GM20431 (cell line): Measurements from ENCODE around the gene ZNF184.

ENCODE experiments used
- in situ Hi-C: fragments of 300-500 bp; cut with MseI, MboI; formaldehyde crosslinking; loops from one replicate; pipeline ENCODE4 v1.15.0; 2020; ENCODE audit warnings: low sequenced_read_pairs; ENCODE audit not compliant: unreplicated experiment

ZNF184 gene

DNA sequence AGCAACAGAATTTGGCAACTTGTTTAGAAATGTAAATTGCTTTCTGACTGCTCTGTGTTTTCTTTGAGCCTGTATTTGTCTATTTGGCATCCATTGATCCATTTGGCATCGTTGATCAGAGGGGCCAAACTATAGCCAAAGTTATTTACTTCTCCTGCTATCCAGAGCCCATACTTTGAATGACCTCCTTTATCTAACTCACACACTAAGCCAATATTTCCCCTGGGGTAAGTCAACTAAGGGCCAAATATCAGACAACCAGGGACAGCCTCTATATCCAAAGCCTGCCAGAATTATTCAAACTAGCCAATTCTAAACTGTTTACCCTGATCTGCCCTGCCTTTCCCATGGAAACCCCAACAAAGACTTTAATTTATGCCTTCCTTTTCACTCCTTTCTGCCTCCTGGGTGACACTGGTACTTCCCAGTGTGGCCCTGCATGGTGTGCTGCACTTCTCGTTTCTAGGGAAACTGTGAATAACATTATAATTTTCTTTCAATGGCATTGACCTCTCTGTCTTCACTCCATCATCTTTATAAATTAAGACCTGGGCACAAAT lies 19.8 kb upstream of the ZNF184 start:
- in situ Hi-C loops = no loop called here

GRCh38 chr6:27479319-27480182 lies 6.6 kb upstream of the ZNF184 start:
- in situ Hi-C loops = no loop called here

DNA sequence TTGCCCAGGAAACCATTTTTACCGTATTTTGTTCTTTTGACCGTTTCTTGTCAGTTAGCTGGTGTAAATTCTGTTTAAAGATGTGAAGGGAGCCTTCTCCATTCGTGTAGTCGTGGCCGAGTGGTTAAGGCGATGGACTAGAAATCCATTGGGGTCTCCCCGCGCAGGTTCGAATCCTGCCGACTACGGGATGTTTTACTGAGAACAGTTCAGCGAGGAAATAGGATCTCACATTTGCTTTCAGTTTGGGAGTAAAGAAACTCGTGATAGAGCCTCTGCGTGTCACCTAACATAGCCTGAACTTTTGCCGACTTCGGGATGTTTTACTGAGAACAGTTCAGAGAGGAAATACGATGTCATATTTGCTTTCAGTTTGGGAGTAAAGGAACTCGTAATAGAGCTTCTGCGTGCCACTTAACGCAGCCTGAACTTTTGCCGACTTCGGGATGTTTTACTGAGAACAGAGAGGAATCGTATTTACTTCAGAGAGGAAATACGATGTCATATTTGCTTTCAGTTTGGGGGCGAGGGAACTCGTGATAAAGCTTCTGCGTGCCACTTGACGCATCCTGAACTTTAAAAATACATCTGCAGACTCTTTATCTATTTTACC lies 5.9 kb upstream of the ZNF184 start:
- in situ Hi-C loops = no loop called here

DNA sequence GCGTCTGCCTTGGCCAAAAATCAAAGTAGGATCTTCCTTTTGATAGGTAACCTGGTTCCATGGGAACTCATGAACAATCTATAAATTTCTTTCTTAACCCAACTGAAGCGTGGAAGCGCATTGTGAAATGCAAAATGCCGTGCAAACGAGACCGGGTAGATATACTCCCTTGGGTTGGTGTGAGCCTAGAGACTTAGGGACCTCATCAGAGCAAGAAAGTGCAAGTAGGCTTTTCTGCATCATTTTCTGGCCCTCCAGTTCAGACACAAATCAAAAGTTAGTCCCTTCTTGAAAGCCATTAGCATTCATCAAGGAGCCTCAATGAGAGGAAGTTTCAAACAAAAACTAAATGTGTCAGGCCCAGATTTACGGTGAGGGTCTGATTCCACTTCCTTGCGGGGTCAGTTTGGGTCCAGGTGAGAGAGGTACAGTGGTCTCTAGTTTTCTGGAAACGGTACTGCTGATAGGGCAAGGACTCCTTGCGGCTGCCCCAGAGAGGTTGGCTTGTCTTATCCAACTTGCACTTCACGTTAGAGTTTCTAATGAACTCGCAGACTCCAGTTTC lies 5.3 kb upstream of the ZNF184 start:
- in situ Hi-C loops = no loop called here

DNA sequence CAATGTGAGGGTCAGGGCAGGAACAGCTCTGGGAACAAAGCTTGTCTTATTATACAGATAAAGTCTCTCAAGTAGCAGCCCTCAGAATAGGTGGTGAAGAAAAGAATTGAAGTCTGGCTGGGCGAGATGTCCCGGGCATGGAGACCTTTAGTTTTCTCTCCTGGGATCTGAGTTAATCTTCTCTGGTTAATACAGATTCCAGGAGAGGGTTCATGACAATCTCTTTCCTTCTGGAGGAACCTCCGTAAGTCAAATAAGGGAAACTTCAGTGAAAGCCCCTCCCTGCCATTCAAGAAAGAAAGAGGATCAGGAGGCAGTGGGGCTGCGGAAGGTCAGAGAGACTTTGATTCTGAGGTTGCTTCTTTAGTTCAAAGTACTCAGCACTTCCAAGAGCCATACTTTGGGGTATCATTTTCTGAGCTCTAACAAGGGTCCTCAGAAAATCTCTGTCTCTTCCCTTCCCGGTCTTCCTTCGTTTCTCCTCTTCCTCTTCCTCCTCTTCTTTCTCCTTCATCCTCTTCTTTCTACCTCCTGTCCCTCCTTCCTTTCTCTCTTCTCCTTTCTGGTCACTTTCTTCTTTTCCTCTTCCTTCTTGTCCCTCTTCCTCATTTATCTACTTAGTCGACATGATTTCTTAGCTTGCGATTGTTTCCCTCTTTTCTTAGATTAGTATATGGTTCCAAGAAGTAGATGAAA lies 4.6 kb upstream of the ZNF184 start:
- in situ Hi-C loops = no loop called here

DNA sequence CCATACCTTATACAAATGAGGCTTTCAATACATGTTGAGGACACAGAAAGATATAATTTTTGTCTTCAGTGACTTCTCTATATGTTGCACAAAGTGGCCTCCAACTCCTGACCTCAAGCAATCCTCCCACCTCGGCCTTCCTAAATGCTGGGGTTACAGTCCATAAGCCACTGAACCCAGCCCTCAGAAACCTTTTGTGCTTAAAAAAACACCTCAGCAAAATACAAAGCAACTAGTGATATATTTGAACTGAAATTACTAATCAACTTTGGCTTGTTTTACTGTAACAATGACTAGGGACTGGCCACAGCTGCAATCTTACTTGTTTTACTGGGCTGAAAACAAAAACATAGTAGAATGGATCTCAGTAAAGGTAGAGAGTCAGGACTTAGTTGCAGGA lies 3.2 kb upstream of the ZNF184 start:
- in situ Hi-C loops = no loop called here

DNA sequence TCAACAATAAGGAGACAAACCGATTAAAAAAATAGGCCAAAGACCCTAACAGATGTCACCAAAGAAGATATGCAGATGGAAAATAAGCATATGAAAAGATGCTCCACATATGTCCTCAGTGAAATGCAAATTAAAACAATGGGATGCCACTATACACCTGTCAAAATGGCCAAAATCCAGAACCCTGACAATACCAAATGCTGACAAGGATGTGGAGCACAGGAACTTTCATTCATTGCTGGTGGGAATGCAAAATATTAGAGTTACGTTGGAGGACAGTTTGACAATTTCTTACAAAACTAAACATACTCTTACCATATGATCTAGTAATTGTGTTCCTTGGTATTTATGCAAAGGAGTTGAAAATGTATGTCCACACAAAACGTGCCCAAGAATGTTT lies 1.8 kb upstream of the ZNF184 start:
- in situ Hi-C loops = no loop called here

DNA sequence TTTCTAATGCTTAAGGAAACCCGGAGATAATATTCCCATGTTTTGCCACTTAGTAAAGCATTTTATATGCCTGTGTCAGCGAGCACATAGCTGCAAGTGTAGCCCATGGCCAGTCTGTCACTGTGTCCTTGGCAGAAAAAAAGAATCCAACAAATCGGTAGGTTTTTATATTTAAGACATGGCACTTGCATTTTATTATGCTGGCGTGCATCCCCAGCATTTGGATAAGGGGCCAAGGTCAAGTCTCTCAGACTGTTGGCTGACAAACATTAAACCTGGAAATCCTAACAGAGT lies 1.2 kb upstream of the ZNF184 start:
- in situ Hi-C loops = no loop called here

DNA sequence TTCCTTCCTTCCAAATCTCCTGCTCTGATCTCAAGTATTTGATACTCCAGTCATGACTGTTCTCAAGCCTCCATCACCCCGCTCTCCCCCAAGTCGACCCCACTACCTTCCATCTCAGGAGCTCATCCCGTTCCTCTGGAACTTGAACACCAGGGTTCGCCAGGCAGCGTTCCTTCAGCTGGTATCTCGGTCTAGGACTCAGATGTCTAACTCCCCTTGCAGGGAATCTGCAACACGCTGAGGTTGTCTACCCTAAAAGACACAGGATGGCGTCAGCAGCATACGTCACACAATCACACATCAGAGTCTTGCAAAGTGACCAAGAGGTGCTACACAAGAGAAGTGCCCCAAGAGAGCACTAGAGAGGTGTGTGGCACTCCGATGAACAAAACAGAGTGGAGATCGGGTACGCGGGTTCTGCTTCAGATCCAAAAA lies 706 bp downstream of the ZNF184 start:
- in situ Hi-C loops = no loop called here

DNA sequence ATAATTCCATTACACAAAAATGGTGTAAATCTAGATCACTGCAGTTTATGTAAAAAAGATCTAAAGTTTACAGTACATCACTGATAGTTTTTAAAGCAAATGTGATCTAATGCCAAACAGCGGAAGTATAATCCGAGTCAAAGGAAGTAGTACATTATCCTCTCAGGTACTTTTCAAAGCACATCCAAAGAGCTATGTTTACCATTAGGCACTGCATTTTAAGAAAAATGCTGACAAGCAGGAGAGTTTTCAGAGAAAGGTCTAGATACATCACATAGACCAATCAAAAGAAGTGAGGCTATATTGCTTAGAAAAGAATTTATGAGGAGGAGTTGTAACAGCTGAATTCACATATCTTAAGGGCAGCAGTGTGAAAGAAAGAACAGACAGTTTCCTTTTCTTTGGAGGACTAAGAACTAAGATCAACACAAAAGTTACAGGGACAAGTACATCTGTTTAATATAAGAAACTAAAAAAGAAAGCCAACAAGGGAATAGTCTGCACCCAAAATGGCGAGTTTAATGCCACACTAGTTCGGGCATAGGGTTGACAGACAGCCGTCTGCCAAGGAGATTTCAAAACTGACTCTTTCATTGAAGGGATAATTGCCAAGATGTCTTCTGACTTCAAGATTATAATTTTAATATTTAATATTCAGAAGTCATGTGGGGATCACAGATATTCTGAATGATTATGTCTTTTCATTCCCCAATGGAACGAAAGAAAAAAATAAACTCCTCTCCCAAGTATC lies 1.4 kb downstream of the ZNF184 start:
- in situ Hi-C loops = no loop called here

- in situ Hi-C loops = no loop called here
Observed at GRCh38 chr6:27470023-27470422, 2.9 kb downstream of the ZNF184 start.

- in situ Hi-C loops = no loop called here
Observed at GRCh38 chr6:27468334-27468733, 4.6 kb downstream of the ZNF184 start.

DNA sequence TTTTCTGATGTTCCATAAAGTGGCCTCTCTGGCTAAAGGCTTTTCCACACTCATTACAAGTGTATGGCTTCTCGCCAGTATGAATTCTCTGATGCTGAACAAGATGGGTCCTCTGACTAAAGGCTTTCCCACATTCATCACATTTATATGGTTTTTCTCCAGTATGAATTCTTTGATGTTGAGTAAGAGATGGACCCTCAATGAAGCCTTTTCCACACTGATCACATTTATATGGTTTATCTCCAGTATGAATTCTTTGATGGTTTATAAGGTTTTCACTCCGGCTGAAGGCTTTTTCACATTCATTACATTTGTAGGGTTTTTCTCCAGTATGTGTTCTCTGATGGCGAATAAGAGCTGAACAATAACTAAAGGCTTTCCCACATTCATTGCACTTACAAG lies 20.4 kb downstream of the ZNF184 start:
- in situ Hi-C loops = no loop called here

DNA sequence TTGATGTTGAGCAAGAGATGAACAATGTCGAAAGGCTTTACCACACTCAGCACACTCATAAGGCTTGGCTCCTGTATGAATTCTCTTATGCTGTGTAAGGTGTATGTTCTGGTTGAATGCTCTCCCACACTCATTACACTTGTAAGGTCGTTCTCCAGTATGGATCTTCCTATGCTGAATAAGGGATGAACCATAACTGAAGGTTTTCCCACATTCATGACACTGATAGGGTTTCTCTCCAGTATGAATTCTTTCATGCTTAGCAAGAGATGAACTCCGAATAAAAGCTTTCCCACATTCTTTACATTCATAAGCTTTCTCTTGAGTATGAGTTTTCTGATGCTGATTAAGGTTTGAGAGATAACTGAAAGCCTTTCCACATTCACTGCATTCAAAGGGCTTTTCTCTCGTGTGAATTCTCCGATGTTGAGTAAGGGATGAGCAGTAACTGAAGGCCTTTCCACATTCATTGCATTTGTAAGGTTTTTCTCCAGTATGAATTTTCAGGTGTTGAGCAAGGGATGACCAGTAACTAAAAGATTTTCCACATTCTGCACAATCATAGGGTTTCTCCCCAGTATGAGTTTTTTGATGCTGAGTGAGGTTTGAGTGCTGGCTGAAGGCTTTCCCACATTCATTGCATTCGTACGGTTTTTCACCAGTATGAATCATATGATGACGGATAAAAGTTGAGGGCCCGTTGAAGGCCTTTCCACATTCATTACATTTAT lies 21.1 kb downstream of the ZNF184 start:
- in situ Hi-C loops = no loop called here

GRCh38 chr6:27448456-27448855 lies 24.4 kb downstream of the ZNF184 start:
- in situ Hi-C loops = no loop called here

DNA sequence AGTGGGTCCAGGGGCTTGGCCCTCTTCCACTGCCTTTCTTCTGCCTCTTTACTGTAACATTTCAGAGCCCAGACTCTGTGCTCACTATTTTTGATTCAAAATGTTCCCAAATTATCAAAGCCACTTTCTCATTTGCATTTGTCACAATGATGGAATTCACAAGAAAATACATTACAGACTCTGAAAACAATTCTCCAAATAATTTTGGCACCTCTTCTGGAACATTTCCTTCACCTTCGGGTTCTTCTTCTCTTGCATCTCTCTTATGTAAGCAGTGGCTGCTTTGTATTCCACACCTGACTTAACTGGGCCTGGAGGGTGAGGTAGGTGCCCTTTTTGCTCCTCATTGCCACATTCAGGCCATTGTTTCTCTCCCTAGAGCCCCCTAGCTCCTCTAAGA lies 30.0 kb downstream of the ZNF184 start:
- in situ Hi-C loops = no loop called here

DNA sequence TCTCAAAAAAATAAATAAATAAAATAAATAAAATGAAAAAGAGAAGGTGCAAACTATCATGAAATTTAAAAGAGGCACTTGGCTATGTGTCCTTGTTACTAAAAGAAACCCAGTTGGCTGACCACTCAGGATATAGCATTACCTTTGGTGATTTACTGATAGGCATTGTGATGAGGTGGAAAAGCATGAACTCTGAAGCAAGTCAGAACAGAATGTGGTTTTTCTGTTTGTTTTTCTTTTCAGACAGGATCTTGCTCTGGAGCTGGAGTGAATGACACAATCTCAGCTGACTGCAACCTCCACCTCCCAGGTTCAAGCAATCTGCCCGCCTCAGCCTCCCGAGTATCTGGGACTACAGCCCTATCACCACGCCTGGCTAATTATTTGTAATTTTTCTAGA lies 31.9 kb downstream of the ZNF184 start:
- in situ Hi-C loops = no loop called here

- in situ Hi-C loops = no loop called here
Observed at GRCh38 chr6:27439371-27439770, 33.5 kb downstream of the ZNF184 start.

- in situ Hi-C loops = no loop called here
Observed at GRCh38 chr6:27433714-27434113, 39.2 kb downstream of the ZNF184 start.
